ENCODE results near the gene EHBP1.
"Not testable (repeated sequence)": the region's sequence is repeated elsewhere in the genome, so short reads cannot be mapped to it uniquely, and the experiment has no call there.

The EHBP1 gene

DNA sequence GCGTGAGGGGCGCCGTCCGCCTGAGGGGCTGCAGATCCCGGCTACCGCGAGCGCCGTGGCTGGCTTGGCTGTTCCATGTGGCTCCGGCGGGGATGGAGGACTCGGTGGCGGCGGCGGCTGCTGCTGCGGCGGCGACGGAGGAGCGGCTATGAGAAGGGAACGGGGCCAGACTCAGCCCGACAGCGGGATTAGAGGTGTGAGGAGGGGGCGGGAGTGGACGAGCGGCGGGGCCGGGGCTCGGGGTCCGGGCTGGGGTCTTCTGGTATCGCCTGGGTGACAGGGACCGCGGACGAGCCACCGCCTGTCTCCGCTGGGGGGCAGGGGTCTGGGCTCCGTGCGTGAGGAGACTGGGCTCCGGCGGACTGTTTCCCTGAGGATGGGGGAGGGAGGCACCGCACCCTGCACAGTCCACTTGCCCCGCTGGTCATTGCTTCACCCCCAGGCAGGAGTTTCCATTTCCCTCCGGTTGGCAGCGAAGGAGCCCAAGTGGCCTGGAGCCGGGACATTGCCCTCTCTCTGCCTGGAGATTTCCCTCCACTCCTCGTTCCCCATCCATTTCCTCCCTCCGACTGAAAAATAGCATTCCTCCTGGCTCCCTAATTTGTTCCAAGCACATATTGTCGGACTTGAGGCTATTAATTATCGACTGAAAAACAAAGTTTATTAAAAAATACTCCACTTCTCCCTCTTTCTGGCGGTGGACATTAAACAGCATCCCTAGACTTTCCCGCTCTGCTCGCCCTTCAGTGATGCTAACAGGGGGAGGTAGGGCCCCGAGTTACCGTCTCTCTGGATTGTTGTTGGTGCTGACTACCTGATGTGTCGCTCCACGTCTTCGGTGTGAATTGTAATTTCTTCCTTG, 577 bp downstream of the EHBP1 start:
- peak; percentile 17 for DNase-seq (ENCODE audit: low read depth)

GRCh38 chr2:62706721-62707521, 1.4 kb downstream of the EHBP1 start:
- DNase-seq (ENCODE audit: low read depth) = no peak

DNA sequence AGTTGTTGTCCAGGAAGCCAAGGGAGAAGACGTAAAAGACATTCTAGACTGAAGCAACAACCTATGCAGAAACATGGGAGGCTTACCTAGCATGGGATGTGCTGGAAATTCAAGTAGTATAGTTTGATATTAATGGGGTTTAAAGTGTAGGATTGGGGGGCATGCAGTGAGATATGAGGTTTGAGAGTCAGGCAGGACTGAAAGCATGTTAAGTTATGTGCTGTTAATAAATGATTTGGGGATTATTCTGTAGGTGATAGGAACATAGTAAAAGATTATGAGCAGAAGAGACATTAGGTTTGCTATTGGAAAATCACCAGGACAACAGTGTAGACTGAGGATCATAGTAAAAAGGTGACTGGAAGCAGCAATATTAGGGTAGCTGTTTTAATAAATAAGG, 3.2 kb downstream of the EHBP1 start:
- no peak for DNase-seq (ENCODE audit: low read depth)

- DNase-seq (ENCODE audit: low read depth) = no peak
These were observed 6.5 kb downstream of the EHBP1 start for GRCh38 chr2:62711832-62712494.

GRCh38 chr2:62713196-62713595, 7.7 kb downstream of the EHBP1 start:
- not testable (repeated sequence) for DNase-seq (ENCODE audit: low read depth)

GRCh38 chr2:62713837-62714236, 8.3 kb downstream of the EHBP1 start:
- DNase-seq (ENCODE audit: low read depth) = no peak

GRCh38 chr2:62716768-62717167, 11.3 kb downstream of the EHBP1 start:
- DNase-seq (ENCODE audit: low read depth) = no peak

- DNase-seq (ENCODE audit: low read depth) = no peak
These were observed 12.1 kb downstream of the EHBP1 start for GRCh38 chr2:62717503-62718081.

- no peak for DNase-seq (ENCODE audit: low read depth)
These were observed 12.8 kb downstream of the EHBP1 start for GRCh38 chr2:62718225-62718822.

GRCh38 chr2:62719757-62720156, 14.2 kb downstream of the EHBP1 start:
- no peak for DNase-seq (ENCODE audit: low read depth)

DNA sequence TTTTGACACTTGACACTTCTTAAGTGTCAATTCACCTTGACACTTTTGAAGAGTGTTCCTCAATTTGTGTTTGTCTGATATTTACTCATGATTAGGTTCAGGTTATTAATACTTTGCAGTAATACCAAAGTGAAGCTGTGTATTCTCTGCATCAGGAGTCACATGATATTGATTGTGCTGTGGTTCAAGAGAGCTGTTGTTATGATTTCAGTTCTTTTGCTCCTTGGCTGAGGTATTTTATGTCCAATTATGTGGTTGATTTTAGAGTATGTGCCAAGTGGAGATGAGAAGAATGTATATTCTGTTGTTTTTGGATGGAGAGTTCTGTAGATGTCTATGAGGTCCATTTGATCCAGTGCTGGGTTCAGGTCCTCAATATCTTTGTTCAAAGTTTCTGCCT, 17.2 kb downstream of the EHBP1 start:
- no peak for DNase-seq (ENCODE audit: low read depth)

- DNase-seq (ENCODE audit: low read depth) = no peak
These were observed 17.7 kb downstream of the EHBP1 start for GRCh38 chr2:62723253-62723652.

- DNase-seq (ENCODE audit: low read depth) = no peak
These were observed 18.6 kb downstream of the EHBP1 start for GRCh38 chr2:62724106-62724505.

- no peak for DNase-seq (ENCODE audit: low read depth)
These were observed 19.6 kb downstream of the EHBP1 start for GRCh38 chr2:62724886-62725711.

GRCh38 chr2:62725712-62726055, 20.2 kb downstream of the EHBP1 start:
- no peak for DNase-seq (ENCODE audit: low read depth)

- DNase-seq (ENCODE audit: low read depth) = no peak
These were observed 21.9 kb downstream of the EHBP1 start for GRCh38 chr2:62727259-62727867.

DNA sequence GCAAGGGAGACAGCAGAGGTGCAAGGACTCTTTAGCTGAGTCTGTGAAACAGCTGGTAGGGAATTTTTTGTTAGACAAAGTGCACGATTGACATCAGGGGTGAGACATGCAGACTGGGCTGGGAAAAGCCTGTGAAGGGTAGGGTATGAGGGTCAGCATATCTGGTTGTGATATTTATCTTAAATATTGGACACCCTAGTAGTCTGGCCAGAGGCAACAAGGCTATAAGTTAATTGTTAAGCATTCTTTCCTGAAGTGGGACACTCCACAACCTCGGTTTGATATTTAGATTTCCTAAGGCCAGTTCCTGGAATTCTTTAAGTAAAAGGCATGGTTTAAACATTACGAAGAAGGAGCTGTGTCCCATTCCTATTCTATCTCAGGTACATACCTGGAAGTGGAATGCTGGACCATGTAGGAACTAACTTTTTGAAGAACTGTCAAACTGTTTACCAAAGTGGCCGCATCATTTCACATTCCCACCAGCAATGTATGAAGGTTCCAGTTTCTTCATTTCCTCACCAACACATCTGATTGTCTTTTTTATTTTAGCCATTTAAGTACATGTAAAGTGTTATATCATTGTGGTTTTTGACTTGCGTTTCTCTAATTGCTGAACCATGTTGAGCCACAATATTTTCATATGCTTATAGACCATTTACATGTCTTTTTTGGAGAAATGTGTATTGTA, 22.5 kb downstream of the EHBP1 start:
- DNase-seq (ENCODE audit: low read depth) = no peak

DNA sequence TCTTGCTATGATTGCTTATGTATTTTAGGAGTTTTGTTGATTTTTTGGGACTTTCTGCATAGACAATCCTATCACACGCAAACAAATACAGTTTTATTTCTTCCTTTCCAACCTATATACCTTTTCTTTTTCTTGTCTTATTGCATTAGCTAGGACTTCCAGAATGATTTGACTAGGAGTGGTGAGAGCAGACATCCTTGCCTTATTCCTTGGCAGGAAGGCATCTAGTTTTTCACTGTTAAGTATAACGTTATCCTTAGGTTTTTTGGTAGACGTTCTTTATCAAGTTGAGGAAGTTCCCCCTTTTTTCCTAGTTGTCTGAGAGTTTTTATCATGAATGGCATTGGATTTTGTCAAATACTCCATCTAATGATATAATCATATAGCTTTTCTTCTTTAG, 25.8 kb downstream of the EHBP1 start:
- DNase-seq (ENCODE audit: low read depth) = no peak

DNA sequence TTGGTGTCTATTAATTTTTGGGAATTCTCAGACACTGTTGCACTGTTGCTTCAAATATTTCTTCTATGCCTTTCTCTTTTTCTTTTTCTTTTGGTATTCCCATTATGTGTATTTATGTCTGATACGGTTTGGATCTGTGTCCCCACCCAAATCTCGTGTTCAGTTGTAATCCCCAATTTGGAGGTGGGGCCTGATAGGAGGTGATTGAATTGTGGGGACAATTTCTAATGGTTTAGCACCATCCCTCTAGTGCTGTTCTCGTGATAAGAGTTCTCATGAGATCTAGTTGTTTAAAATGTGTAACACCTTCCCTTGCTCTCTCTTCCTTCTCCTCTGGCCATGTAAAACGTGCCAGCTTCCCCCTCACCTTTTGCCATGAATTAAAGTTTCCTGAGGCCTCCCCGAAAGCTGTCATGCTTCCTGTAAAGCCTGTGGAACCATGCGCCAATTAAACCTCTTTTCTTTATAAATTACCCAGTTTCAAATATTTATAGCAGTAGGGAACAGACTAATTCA, 26.8 kb downstream of the EHBP1 start:
- no peak for DNase-seq (ENCODE audit: low read depth)

DNA sequence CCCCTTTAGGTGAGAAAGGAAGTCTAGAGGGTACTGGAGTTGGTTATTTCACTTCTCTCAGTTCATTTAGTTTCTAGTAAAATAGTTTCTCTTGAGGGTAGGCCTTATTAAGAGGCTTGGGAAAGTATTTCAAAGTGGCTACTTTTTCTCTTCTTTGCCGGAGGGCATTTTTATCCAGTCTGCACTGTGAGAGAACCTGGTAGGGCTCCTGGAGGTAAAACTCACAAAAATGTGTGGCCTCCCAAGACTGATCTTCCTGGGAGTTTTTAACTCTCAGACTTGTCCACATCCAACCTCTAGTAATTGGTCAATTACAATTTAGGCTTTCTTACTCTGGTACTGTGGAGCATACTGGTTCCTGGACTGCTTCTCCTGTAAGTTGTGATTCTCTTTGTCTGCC, 28.0 kb downstream of the EHBP1 start:
- no peak for DNase-seq (ENCODE audit: low read depth)

Data from CMK (cell line).